Thoracic aorta (tissue), 2 donors: ENCODE data around the gene RGS7. TPM values are rescaled to one million over a fixed set of nuclear protein-coding genes. Genes with fewer than 3 reads are reported as not detected.

ENCODE experiments used
- ATAC-seq: fragments of 150-250 bp; one replicate; pipeline ENCODE4 v1.8.0; 2017; ENCODE audit warnings: low read depth; ENCODE audit not compliant: insufficient number of reproducible peaks, low FRiP score
- DNase-seq: peaks from one replicate; pipeline ENCODE4 v3.0.0-alpha.2; 2020; ENCODE audit warnings: low spot score
- H3K27ac ChIP-seq, 2 donors: fragments of 200-600 bp; sonication (generic); 1 replicate in 1 of 2; 2 replicates in 1 of 2; pipeline ENCODE4 v1.5.1; 2016; ENCODE audit warnings: mild to moderate bottlenecking in 2 of 2, moderate library complexity in 2 of 2
- H3K27me3 ChIP-seq: fragments of 200-600 bp; sonication (generic); replicated peaks from 2 replicates; pipeline ENCODE4 v1.6.0; 2016; ENCODE audit warnings: mild to moderate bottlenecking; ENCODE audit not compliant: insufficient read depth
- H3K36me3 ChIP-seq: fragments of 200-600 bp; sonication (generic); one replicate; pipeline ENCODE4 v1.5.1; 2016
- H3K4me1 ChIP-seq, 2 donors: fragments of 200-600 bp; sonication (generic); 1 replicate in 1 of 2; 2 replicates in 1 of 2; pipeline versions ENCODE4 v1.5.1 to v1.6.0; 2016; ENCODE audit warnings: low read depth in 2 of 2, mild to moderate bottlenecking in 1 of 2; ENCODE audit not compliant: control insufficient read depth in 1 of 2
- H3K4me3 ChIP-seq: fragments of 200-600 bp; sonication (generic); 2 replicates; pipeline ENCODE4 v1.5.1; 2016; ENCODE audit warnings: mild to moderate bottlenecking
- H3K9me3 ChIP-seq: fragments of 200-600 bp; sonication (generic); 2 replicates; pipeline ENCODE4 v1.5.1; 2016
- total RNA-seq, 2 donors: library from RNA; depleted of rRNA; stranded (reverse); fragments of >200 nt; gene quantifications; one replicate each; pipeline versions ENCODE4 v1.1.0 to v1.2.3, GENCODE V29; 2016
- TF ChIP-seq, protein P1 (sequence below): fragments of 200-600 bp; sonication (generic); IDR thresholded peaks from one replicate; pipeline ENCODE4 v1.5.1; 2019; ENCODE audit warnings: antibody characterized with exemption

Gene RGS7
- total RNA-seq, 2 donors from 2014 or later = not detected

DNA sequence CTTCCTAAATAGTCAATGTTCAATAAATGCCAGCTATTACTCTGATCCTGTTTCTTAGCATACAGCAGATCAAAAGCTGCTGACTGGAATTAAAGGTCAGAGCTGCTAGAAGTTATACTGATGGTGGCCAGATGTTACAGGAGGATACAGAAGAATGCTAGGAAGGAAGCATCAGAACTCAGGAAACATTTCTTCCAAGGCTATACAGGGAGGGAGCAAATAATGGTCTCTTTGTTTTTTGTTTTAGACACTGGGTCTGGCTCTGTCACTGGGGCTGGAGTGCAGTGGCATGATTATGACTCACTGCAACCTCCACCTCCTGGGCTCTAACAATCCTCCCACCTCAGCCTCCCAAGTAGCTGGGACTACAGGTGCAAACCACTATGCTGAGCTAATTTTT lies 175.5 kb downstream of the RGS7 start:
- no peak overlapping the region for H3K27ac ChIP-seq
- no peaks in the 10 kb centered on the region for H3K9me3 ChIP-seq
- no peak overlapping the region for H3K4me3 ChIP-seq
- no peaks in the 10 kb centered on the region for H3K36me3 ChIP-seq
- no peaks in the 10 kb centered on the region for H3K4me1 ChIP-seq
- TF ChIP-seq, protein P1, sequence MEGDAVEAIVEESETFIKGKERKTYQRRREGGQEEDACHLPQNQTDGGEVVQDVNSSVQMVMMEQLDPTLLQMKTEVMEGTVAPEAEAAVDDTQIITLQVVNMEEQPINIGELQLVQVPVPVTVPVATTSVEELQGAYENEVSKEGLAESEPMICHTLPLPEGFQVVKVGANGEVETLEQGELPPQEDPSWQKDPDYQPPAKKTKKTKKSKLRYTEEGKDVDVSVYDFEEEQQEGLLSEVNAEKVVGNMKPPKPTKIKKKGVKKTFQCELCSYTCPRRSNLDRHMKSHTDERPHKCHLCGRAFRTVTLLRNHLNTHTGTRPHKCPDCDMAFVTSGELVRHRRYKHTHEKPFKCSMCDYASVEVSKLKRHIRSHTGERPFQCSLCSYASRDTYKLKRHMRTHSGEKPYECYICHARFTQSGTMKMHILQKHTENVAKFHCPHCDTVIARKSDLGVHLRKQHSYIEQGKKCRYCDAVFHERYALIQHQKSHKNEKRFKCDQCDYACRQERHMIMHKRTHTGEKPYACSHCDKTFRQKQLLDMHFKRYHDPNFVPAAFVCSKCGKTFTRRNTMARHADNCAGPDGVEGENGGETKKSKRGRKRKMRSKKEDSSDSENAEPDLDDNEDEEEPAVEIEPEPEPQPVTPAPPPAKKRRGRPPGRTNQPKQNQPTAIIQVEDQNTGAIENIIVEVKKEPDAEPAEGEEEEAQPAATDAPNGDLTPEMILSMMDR = no peak
- ATAC-seq = no peak
- no peaks in the 10 kb centered on the region for H3K27me3 ChIP-seq
- DNase-seq = no peak

DNA sequence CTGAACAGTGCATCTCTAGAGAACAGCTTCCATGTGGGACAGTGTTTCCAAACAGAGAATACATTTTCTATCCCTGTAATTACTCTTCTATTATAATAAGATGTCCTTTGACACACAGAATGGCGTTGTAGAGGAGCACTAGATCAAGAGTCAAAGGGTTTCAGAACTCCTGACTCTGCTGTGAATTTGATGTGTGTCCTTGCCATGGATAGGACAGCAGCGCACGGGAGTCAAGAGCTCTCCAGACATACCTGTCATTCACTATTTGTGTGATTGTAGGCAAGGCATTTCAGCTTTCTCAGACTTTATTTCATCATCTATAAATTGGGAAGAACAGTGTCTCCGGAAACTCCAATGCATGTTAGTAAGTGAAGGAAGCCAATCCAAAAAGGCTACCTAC lies 176.4 kb downstream of the RGS7 start:
- H3K27ac ChIP-seq = no peak overlapping the region
- H3K27me3 ChIP-seq = no peaks in the 10 kb centered on the region
- TF ChIP-seq, protein P1 = no peak
- no peaks in the 10 kb centered on the region for H3K9me3 ChIP-seq
- no peak overlapping the region for H3K4me3 ChIP-seq
- ATAC-seq (no peak), DNase-seq (no peak)
- no peaks in the 10 kb centered on the region for H3K4me1 ChIP-seq
- no peaks in the 10 kb centered on the region for H3K36me3 ChIP-seq

DNA sequence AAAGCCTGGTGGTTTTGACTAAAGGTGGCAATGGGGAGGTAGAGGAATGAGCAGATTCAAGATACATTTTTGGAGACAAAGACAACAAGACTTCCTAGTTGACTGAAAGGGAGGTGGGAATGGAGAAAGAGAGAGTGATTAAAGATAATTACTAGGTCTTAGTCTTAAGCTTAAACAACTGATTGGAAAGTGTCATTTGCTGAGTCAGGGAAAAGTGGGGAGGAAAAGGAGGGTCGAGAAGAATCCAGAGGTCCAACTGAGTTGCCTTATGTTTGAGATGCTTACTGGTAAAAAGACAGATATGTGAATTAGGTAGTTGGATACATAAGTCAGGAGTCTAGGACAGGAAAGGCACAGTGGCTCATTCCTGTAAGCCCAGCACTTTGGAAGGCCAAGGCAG lies 179.3 kb downstream of the RGS7 start:
- Histone ChIP-seq H3K27ac (no peak overlapping the region), H3K9me3 (no peaks in the 10 kb centered on the region), H3K4me3 (no peak overlapping the region), H3K4me1 (no peaks in the 10 kb centered on the region), H3K27me3 (no peaks in the 10 kb centered on the region), H3K36me3 (no peaks in the 10 kb centered on the region)
- no peak for DNase-seq
- no peak for ATAC-seq
- TF ChIP-seq, protein P1 = no peak

DNA sequence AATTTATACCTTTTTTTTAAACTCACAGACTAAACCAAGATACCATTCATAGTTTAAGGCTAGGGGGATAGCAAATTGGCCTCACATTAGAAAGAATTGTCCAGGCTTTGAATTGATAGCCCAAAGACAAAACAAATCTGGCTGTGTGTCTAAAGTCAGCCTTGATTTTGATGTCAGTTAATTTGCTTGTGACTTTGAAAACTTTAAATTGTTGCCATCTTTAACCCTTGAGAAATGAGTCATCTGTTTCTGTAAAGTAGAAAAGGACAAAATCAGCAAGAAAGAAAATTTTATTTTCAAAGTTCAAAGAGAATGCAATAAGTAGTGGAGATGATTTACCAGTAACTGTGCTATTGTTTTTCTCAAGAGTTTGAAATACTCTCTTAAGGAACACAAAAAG lies 184.5 kb downstream of the RGS7 start:
- no peak for ATAC-seq
- no peaks in the 10 kb centered on the region for H3K4me1 ChIP-seq
- TF ChIP-seq, protein P1 = no peak
- DNase-seq = no peak
- no peaks in the 10 kb centered on the region for H3K9me3 ChIP-seq
- no peak overlapping the region for H3K4me3 ChIP-seq
- H3K36me3 ChIP-seq = no peaks in the 10 kb centered on the region
- H3K27me3 ChIP-seq = no peaks in the 10 kb centered on the region
- no peak overlapping the region for H3K27ac ChIP-seq

DNA sequence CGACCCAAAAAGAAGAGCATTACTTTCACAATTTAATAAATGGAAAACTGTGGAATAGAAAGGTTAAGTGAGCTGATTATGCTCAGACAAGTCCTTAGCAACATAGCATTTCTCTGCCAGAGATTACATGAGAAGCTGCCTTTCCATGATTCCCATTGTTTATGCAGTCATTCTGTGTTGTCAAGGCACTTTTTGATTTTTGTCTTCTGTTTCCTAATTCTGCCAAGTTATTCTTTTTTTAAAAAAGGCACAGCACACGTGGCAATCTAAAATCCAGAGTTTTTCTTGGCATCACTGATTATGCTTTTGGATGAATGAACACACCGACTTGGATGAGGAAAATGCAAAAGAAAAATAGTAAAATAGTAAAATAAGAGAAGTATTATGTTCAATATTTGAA lies 185.0 kb downstream of the RGS7 start:
- ATAC-seq (no peak), DNase-seq (no peak)
- Histone ChIP-seq H3K4me3 (no peak overlapping the region), H3K4me1 (no peaks in the 10 kb centered on the region), H3K27ac (no peak overlapping the region), H3K27me3 (no peaks in the 10 kb centered on the region), H3K36me3 (no peaks in the 10 kb centered on the region), H3K9me3 (no peaks in the 10 kb centered on the region)
- TF ChIP-seq, protein P1 = no peak
